Measurements from ENCODE around the gene GALNT2. TPM values are rescaled to one million over a fixed set of nuclear protein-coding genes. Genes with fewer than 3 reads are reported as not detected.
A peak's percentile ranks its signal among the peaks of the same experiment; 100 is the strongest.

GALNT2 gene
- total and polyA plus RNA-seq, 2 donors (not counting 1 experiment from before 2014, with no cell fraction given) = 19.0 to 184 TPM

DNA sequence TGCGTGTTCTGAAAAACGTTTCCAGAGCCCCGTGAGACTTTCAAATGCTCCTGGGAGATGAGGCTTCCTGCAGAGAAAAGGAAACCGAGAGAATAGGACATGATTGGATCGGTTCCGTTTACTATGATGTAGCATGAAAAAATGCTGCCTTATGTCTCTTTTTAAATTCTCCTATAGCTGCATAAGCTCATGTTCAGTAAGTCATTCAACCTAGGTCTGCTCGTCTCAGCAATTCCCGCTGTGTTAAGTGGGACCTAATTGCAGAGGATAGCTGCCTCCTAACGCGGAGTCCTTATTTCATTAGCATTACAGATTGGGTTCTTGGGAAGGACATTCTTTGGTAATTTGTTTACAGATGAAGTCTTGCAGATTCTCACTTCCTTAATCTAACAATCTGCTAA, 165.3 kb downstream of the GALNT2 start:
- no peak overlapping the region for H2AFZ ChIP-seq (ENCODE audit: insufficient read depth, low read depth, low read length, poor library complexity, severe bottlenecking)
- Mint-ChIP-seq H3K4me1 (peaks cover 24% of the 10 kb centered on the region), H3K27me3 (no peaks in the 10 kb centered on the region), H3K27ac (no peak overlapping the region), H3K9me3 (ENCODE audit: insufficient read depth) (no peaks in the 10 kb centered on the region), H3K4me3 (peak overlapping the region; percentile 15)
- H4K20me1 ChIP-seq (ENCODE audit: control insufficient read depth, insufficient read depth, low read length, poor library complexity, severe bottlenecking) = no peaks in the 10 kb centered on the region
- peaks cover 18 to 22% of the 10 kb centered on the region in 2 donors for H3K4me1 ChIP-seq (ENCODE audit: control insufficient read depth in 2 of 2, insufficient read depth in 2 of 2, low read length in 2 of 2)
- ATAC-seq (ENCODE audit: low read depth) (no peak), DNase-seq (no peak)
- 69% methylated on average over 3 of the region's 10 CpGs for WGBS (ENCODE audit: insufficient coverage)
- H3K9ac ChIP-seq (ENCODE audit: low read length) = no peak overlapping the region
- peaks cover 0 to 12% of the 10 kb centered on the region in 2 experiments for H3K36me3 ChIP-seq (replicated peaks in 1 of 2; ENCODE audit: control extremely low read depth in 1 of 2, control insufficient read depth in 1 of 2, extremely low read depth in 1 of 2, insufficient read depth in 2 of 2, low read length in 1 of 2)
- ChIA-PET POLR2A (no interaction called here), CTCF (no interaction called here)
- H3K27ac ChIP-seq (ENCODE audit: low read length in 2 of 2) = no peak overlapping the region
- no peak overlapping the region for H3K4me2 ChIP-seq (replicated peaks; ENCODE audit: low read depth, low read length, poor library complexity, severe bottlenecking)
- TF ChIP-seq, protein P1, sequence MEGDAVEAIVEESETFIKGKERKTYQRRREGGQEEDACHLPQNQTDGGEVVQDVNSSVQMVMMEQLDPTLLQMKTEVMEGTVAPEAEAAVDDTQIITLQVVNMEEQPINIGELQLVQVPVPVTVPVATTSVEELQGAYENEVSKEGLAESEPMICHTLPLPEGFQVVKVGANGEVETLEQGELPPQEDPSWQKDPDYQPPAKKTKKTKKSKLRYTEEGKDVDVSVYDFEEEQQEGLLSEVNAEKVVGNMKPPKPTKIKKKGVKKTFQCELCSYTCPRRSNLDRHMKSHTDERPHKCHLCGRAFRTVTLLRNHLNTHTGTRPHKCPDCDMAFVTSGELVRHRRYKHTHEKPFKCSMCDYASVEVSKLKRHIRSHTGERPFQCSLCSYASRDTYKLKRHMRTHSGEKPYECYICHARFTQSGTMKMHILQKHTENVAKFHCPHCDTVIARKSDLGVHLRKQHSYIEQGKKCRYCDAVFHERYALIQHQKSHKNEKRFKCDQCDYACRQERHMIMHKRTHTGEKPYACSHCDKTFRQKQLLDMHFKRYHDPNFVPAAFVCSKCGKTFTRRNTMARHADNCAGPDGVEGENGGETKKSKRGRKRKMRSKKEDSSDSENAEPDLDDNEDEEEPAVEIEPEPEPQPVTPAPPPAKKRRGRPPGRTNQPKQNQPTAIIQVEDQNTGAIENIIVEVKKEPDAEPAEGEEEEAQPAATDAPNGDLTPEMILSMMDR (IDR thresholded peaks at IDR 0.05) = no peak
- TF ChIP-seq EZH2 (IDR thresholded peaks at IDR 0.05; ENCODE audit: borderline replicate concordance, insufficient read depth, low read depth, low read length, poor library complexity, severe bottlenecking) = no peak
- peaks cover 6% of the 10 kb centered on the region for H3K79me2 ChIP-seq (ENCODE audit: control insufficient read depth, insufficient read depth, low read length)
- no peaks in the 10 kb centered on the region for H3K9me3 ChIP-seq (ENCODE audit: control extremely low read depth in 1 of 3, control insufficient read depth in 2 of 3, insufficient read depth in 1 of 3, low read length in 2 of 3)
- no peak overlapping the region for H3K4me3 ChIP-seq (ENCODE audit: control extremely low read depth in 1 of 5, extremely low read depth in 1 of 5, insufficient read depth in 1 of 5, low read depth in 2 of 5, low read length in 4 of 5)
- intact Hi-C loops (cut with micrococcal nuclease) = no loop called here
- H3K27me3 ChIP-seq (replicated peaks in 1 of 4; ENCODE audit: control extremely low read depth in 1 of 4, control insufficient read depth in 3 of 4, insufficient read depth in 4 of 4, low read length in 3 of 4) = no peaks in the 10 kb centered on the region

DNA sequence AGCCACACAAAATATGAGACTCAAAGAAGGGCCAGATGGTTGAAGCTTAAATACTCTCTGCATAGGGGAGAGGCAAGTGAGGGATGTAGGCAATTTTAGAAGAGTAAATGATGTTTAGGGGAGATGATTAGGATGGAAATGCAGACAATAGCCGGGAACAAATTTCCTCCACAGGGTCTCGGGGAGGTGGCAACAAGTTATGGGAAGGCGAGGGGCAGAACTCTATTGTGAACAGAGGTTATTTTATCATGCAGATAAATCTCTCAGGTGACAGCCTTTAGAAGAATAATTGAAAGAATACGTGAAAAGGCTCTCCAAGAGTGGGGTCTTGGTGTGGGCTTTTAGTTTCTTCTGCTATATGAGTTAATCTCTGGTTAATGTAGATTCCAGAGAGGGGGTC, 166.7 kb downstream of the GALNT2 start:
- no peak overlapping the region for H3K4me3 ChIP-seq (ENCODE audit: control extremely low read depth in 1 of 5, extremely low read depth in 1 of 5, insufficient read depth in 1 of 5, low read depth in 2 of 5, low read length in 4 of 5)
- 97% methylated on average over 4 of the region's 4 CpGs for WGBS (ENCODE audit: insufficient coverage)
- ChIA-PET CTCF (interaction anchor here (1.5 kb wide), 1 partner anchor 13 kb away, joined by 3 read pairs; no protein-coding TSS in a partner anchor), POLR2A (no interaction called here)
- Mint-ChIP-seq H3K4me1 (peaks cover 24% of the 10 kb centered on the region), H3K27me3 (no peaks in the 10 kb centered on the region), H3K4me3 (no peak overlapping the region), H3K9me3 (ENCODE audit: insufficient read depth) (no peaks in the 10 kb centered on the region), H3K27ac (no peak overlapping the region)
- no peak for DNase-seq
- H3K79me2 ChIP-seq (ENCODE audit: control insufficient read depth, insufficient read depth, low read length) = peaks cover 6% of the 10 kb centered on the region
- H3K27me3 ChIP-seq (replicated peaks in 1 of 4; ENCODE audit: control extremely low read depth in 1 of 4, control insufficient read depth in 3 of 4, insufficient read depth in 4 of 4, low read length in 3 of 4) = no peaks in the 10 kb centered on the region
- no peaks in the 10 kb centered on the region for H3K9me3 ChIP-seq (ENCODE audit: control extremely low read depth in 1 of 3, control insufficient read depth in 2 of 3, insufficient read depth in 1 of 3, low read length in 2 of 3)
- no peak overlapping the region for H3K27ac ChIP-seq (ENCODE audit: low read length in 2 of 2)
- H3K4me2 ChIP-seq (replicated peaks; ENCODE audit: low read depth, low read length, poor library complexity, severe bottlenecking) = no peak overlapping the region
- no peak overlapping the region for H2AFZ ChIP-seq (ENCODE audit: insufficient read depth, low read depth, low read length, poor library complexity, severe bottlenecking)
- no peak overlapping the region for H3K9ac ChIP-seq (ENCODE audit: low read length)
- peaks cover 18 to 22% of the 10 kb centered on the region in 2 donors for H3K4me1 ChIP-seq (ENCODE audit: control insufficient read depth in 2 of 2, insufficient read depth in 2 of 2, low read length in 2 of 2)
- intact Hi-C loops (cut with micrococcal nuclease) = no loop called here
- no peaks in the 10 kb centered on the region for H4K20me1 ChIP-seq (ENCODE audit: control insufficient read depth, insufficient read depth, low read length, poor library complexity, severe bottlenecking)
- no peak for TF ChIP-seq EZH2 (IDR thresholded peaks at IDR 0.05; ENCODE audit: borderline replicate concordance, insufficient read depth, low read depth, low read length, poor library complexity, severe bottlenecking)
- TF ChIP-seq, protein P1 (IDR thresholded peaks at IDR 0.05) = no peak
- no peak for ATAC-seq (ENCODE audit: low read depth)
- peaks cover 0 to 14% of the 10 kb centered on the region in 2 experiments for H3K36me3 ChIP-seq (replicated peaks in 1 of 2; ENCODE audit: control extremely low read depth in 1 of 2, control insufficient read depth in 1 of 2, extremely low read depth in 1 of 2, insufficient read depth in 2 of 2, low read length in 1 of 2)
